A549 treated with RU486 at 1 μM for 4 hours (cell line): ENCODE results near the gene ZNF182. TPM values are rescaled to one million over a fixed set of nuclear protein-coding genes. Genes with fewer than 3 reads are reported as not detected.

Experiments
- total RNA-seq: library from RNA; stranded (reverse); fragments of 200-300 nt; extraction: Qiagen RNA extraction; gene quantifications from 5 replicates; pipeline ENCODE4 v1.2.3, GENCODE V29; 2022; ENCODE audit warnings: low read depth

The ZNF182 gene
- total RNA-seq: 2.3 to 4.0 TPM (median 3.4 TPM) in 5 replicates

DNA sequence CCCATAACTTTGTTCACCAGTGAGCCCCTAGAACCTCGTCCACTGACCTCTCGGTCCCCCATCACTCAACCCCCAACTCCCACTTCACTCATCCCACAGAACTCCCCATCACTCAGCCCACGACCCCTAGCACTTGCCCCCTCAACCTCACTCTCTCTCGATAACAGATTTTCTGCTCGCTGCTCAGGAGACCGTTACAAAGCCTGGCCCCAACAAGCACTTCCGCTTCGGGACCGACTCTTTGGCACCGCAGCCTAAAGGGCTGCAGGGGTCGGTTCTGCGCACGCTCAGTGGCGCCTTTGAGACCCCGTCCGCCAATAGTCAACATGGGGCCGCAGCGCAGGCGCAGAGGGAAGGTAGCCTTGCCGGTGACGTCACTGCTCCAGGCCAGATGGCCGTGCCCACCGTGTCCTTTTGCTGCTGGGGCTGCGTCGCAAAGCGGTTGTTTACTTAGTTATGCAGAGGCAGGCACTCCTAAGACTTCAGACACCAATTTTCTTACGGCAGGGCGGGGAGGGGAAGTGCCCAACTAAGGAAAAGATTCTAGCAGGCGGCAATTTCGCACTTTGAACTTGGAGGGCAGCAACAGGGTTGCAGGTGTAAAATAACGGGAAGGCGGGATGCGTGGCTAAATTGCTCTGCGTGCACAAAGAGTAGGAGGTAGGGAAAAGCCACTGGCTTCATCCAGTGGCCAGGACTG lies at the start of gene ZNF182:
ZNF182 (minus strand) TSS at position 232 of the 700 bp plus-strand sequence. CDS start 1,380 bp downstream, outside the sequence.

DNA sequence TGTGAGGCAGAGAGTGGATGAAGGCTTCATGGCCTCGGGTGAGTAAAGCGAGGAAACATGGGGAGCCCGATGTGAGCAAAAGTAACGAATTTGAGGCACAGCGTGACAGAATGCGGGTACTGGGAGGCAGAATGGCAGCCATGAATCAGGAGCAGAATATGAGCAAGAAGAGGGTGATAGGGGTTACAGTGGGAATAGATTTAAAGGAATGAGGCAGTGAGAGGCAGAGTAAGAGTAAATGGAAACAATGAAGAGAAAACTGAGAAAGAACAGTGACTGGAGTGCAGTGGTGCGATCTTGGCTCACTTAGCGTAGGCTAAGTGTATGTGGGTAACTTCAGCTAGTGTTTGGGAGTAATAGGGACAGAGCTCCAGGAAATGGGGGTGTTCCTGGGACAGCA lies 2.9 kb upstream of the ZNF182 start, which contains the start of gene SPACA5:
SPACA5 (plus strand) TSS at position 301 of the 400 bp plus-strand sequence. CDS start 815 bp downstream, outside the sequence.

Other genes with a start within 250 kb of the ZNF182 start
- 4.3 to 8.1 TPM (median 6.0 TPM) in 5 replicates for gene ZNF81, start 167.1 kb downstream of the ZNF182 start, total RNA-seq
- not detected in 5 replicates for gene SPACA5, start 3.0 kb upstream of the ZNF182 start, total RNA-seq
- 0.14 to 0.55 TPM (median 0.37 TPM) in 5 replicates for gene ZNF630, start 67.7 kb upstream of the ZNF182 start, total RNA-seq
- gene SPACA5B, start 126.6 kb upstream of the ZNF182 start, total RNA-seq: not detected in 5 replicates
- gene SSX5, start 192.8 kb upstream of the ZNF182 start, total RNA-seq: not detected in 5 replicates